Stimulated activated memory B cell treated with anti-CD40 and anti-IgM and Interleukin-4, amounts not matched to agents 10 μg/mL and 1 μg/mL and 100 μg/mL, for 72 hours (primary cell): ENCODE measurements around the gene TDG.
"Not testable (repeated sequence)": the region's sequence is repeated elsewhere in the genome, so short reads cannot be mapped to it uniquely, and the experiment has no call there.

ENCODE experiments used
- ATAC-seq: fragments of 150-1000 bp; cut with Tn5 transposase; 2 replicates; pipeline ENCODE4 v1.10.0; 2021
- H3K27ac Mint-ChIP-seq: one replicate; pipeline ENCODE4 v1.8.0; 2022; ENCODE audit warnings: mild to moderate bottlenecking, mixed read lengths
- H3K27me3 Mint-ChIP-seq: one replicate; pipeline ENCODE4 v1.8.0; 2022; ENCODE audit warnings: mixed read lengths
- H3K36me3 Mint-ChIP-seq: one replicate; pipeline ENCODE4 v1.8.0; 2022; ENCODE audit warnings: mixed read lengths
- H3K4me1 Mint-ChIP-seq: one replicate; pipeline ENCODE4 v1.8.0; 2022; ENCODE audit warnings: mixed read lengths
- H3K4me3 Mint-ChIP-seq: one replicate; pipeline ENCODE4 v1.8.0; 2022; ENCODE audit warnings: mild to moderate bottlenecking, moderate library complexity, mixed read lengths
- H3K9me3 Mint-ChIP-seq: one replicate; pipeline ENCODE4 v1.8.0; 2022; ENCODE audit warnings: mixed read lengths

Gene TDG

GRCh38 chr12:104025771-104026170 lies 60.1 kb downstream of the TDG start:
- no peak for ATAC-seq
- Mint-ChIP-seq H3K36me3 (no peaks in the 10 kb centered on the region), H3K27me3 (peaks cover 47% of the 10 kb centered on the region), H3K4me3 (no peak overlapping the region), H3K9me3 (peaks cover 4% of the 10 kb centered on the region), H3K27ac (no peak overlapping the region), H3K4me1 (no peaks in the 10 kb centered on the region)

GRCh38 chr12:104026841-104027599 lies 61.3 kb downstream of the TDG start:
- Mint-ChIP-seq H3K4me1 (no peaks in the 10 kb centered on the region), H3K36me3 (no peaks in the 10 kb centered on the region), H3K9me3 (peaks cover 4% of the 10 kb centered on the region), H3K27me3 (peaks cover 37% of the 10 kb centered on the region), H3K4me3 (no peak overlapping the region), H3K27ac (no peak overlapping the region)
- no peak for ATAC-seq

GRCh38 chr12:104030596-104030995 lies 64.9 kb downstream of the TDG start:
- H3K27me3 Mint-ChIP-seq, result peaks cover 34% of the 10 kb centered on the region
- not testable (repeated sequence) for ATAC-seq, H3K36me3 Mint-ChIP-seq

GRCh38 chr12:104036143-104036542 lies 70.5 kb downstream of the TDG start:
- not testable (repeated sequence) for H3K4me1 Mint-ChIP-seq, ATAC-seq, H3K9me3 Mint-ChIP-seq, H3K27ac Mint-ChIP-seq, H3K36me3 Mint-ChIP-seq, H3K4me3 Mint-ChIP-seq
- peaks cover 14% of the 10 kb centered on the region for H3K27me3 Mint-ChIP-seq

More at GRCh38 chr12:104030596-104030995, 64.9 kb downstream of the TDG start:
- not testable (repeated sequence) for H3K4me3 Mint-ChIP-seq, H3K4me1 Mint-ChIP-seq, H3K9me3 Mint-ChIP-seq, H3K27ac Mint-ChIP-seq
